K562 (cell line): Measurements from ENCODE around the gene UBE2V1. TPM values are rescaled to one million over a fixed set of nuclear protein-coding genes. Genes with fewer than 3 reads are reported as not detected.
"Not testable (repeated sequence)": the region's sequence is repeated elsewhere in the genome, so short reads cannot be mapped to it uniquely, and the experiment has no call there.

Experiments used
- ATAC-seq: fragments of 200-7000 bp; cut with Tn5 transposase; 3 replicates; pipeline ENCODE4 v1.9.1; 2020; ENCODE audit warnings: moderate library complexity
- BruUV-seq: library from RNA; stranded (reverse); fragments of 400-500 nt; replicated peaks from 2 replicates; lab custom pipeline; 2021; lab: Mats Ljungman, UMichigan
- CTCF ChIA-PET: fragments of 300-600 bp; formaldehyde crosslinking; extraction: SDS; loops from one replicate; lab custom pipeline; 2021; ENCODE audit warnings: low intra/inter-chr PET ratio; lab: Yijun Ruan, JAX
- POLR2A ChIA-PET: fragments of 300-600, 350-650 bp; sonication (Branson Sonifier 250); formaldehyde crosslinking; extraction: SDS; loops from one replicate; lab custom pipeline; 2021; ENCODE audit warnings: antibody characterized with exemption, inconsistent platforms; lab: Yijun Ruan, JAX
- DNase-seq, 4 experiments: peaks; one replicate each; pipeline versions ENCODE4 v3.0.0 to v3.0.0-alpha.2; 2011 to 2018; ENCODE audit warnings: low spot score in 3 of 4, mixed read lengths in 3 of 4; ENCODE audit errors: extremely low read depth in 1 of 4
- FAIRE-seq: peaks from 2 replicates; lab custom pipeline; 2011; peaks lifted over from hg19 to GRCh38; lab: Jason Lieb, UNC
- H2AFZ ChIP-seq: 2 replicates; pipeline ENCODE4 v1.6.0; 2011; ENCODE audit warnings: low read depth, low read length, control low read depth, inconsistent platforms
- H3K27ac ChIP-seq: fragments of 200-600 bp; 3 replicates; pipeline ENCODE4 v1.8.0; 2011; ENCODE audit warnings: low read depth, mild to moderate bottlenecking, control low read depth, inconsistent platforms, low read length, moderate library complexity, mixed read lengths; ENCODE audit errors: extremely low read depth
- H3K27me3 ChIP-seq, 2 experiments: fragments of 300-600 bp in 1 of 2; 2 replicates in 1 of 2; 3 replicates in 1 of 2; pipeline versions ENCODE4 v1.6.0 to v1.8.0; 2011; ENCODE audit warnings: inconsistent platforms in 2 of 2, low read length in 2 of 2, mild to moderate bottlenecking in 1 of 2, mixed read lengths in 1 of 2, moderate library complexity in 1 of 2; ENCODE audit not compliant: control insufficient read depth in 2 of 2, insufficient read depth in 2 of 2
- H3K36me3 ChIP-seq: fragments of 300-600 bp; 3 replicates; pipeline ENCODE4 v1.8.0; 2011; ENCODE audit warnings: mild to moderate bottlenecking, low read length, inconsistent platforms; ENCODE audit not compliant: control insufficient read depth, insufficient read depth
- H3K4me1 ChIP-seq, 2 experiments: fragments of 200-600 bp in 1 of 2; replicated peaks in 1 of 2; 2 replicates in 1 of 2; 3 replicates in 1 of 2; pipeline versions ENCODE4 v1.5.1 to v1.8.0; 2011; ENCODE audit warnings: inconsistent platforms in 2 of 2, low read length in 2 of 2, mild to moderate bottlenecking in 1 of 2, mixed read lengths in 1 of 2, moderate library complexity in 1 of 2; ENCODE audit not compliant: control insufficient read depth in 2 of 2, insufficient read depth in 2 of 2
- H3K4me2 ChIP-seq: 2 replicates; pipeline ENCODE4 v1.6.1; 2011; ENCODE audit warnings: low read length, control low read depth, inconsistent platforms, mixed read lengths; ENCODE audit not compliant: insufficient read depth
- H3K4me3 ChIP-seq: fragments of 200-600 bp; sonication (generic), shearing (Covaris generic); 2 replicates; pipeline ENCODE4 v1.5.1; 2016; ENCODE audit warnings: control low read depth, inconsistent platforms
- H3K79me2 ChIP-seq: fragments of 200-600 bp; 3 replicates; pipeline ENCODE4 v1.8.0; 2011; ENCODE audit warnings: low read length, inconsistent platforms; ENCODE audit not compliant: control insufficient read depth, insufficient read depth
- H3K9ac ChIP-seq, 2 experiments: 2 replicates each; pipeline versions ENCODE4 v1.6.0 to v1.6.1; 2011; ENCODE audit warnings: low read depth in 2 of 2, low read length in 2 of 2, control low read depth in 1 of 2, inconsistent platforms in 1 of 2, mild to moderate bottlenecking in 1 of 2, mixed read lengths in 1 of 2; ENCODE audit not compliant: insufficient read depth in 1 of 2
- H3K9me1 ChIP-seq: one replicate; pipeline ENCODE4 v1.6.0; 2011; ENCODE audit warnings: inconsistent platforms, mild to moderate bottlenecking, low read length, moderate library complexity; ENCODE audit not compliant: control insufficient read depth, insufficient read depth
- H3K9me3 ChIP-seq: replicated peaks from 2 replicates; pipeline ENCODE4 v1.5.1; 2011; ENCODE audit warnings: low read depth, low read length, inconsistent platforms; ENCODE audit not compliant: control insufficient read depth, insufficient read depth
- H4K20me1 ChIP-seq: replicated peaks from 2 replicates; pipeline ENCODE4 v1.6.1; 2011; ENCODE audit warnings: low read length, inconsistent platforms, mixed read lengths; ENCODE audit not compliant: control insufficient read depth, insufficient read depth
- BRD9 ChIP-seq: fragments of 450-650 bp; IDR thresholded peaks from 2 replicates; pipeline ENCODE4 v1.6.1; 2018; ENCODE audit warnings: low read depth; ENCODE audit not compliant: partially characterized antibody
- KDM4B ChIP-seq, 2 experiments: fragments of 450-650 bp in 1 of 2; sonication (generic) in 1 of 2; IDR thresholded peaks; 2 replicates each; pipeline ENCODE4 v1.6.1; 2016 to 2017; ENCODE audit warnings: borderline replicate concordance in 2 of 2, antibody characterized with exemption in 1 of 2, low read depth in 1 of 2, mild to moderate bottlenecking in 1 of 2
- NBN ChIP-seq: fragments of 450-650 bp; IDR thresholded peaks from 2 replicates; pipeline ENCODE4 v1.6.1; 2016; ENCODE audit warnings: low read depth, mild to moderate bottlenecking
- NCOA1 ChIP-seq: fragments of 450-650 bp; IDR thresholded peaks from 2 replicates; pipeline ENCODE4 v1.6.1; 2016; ENCODE audit warnings: low read depth
- NR2C1 ChIP-seq, 2 experiments: fragments of 450-650 bp; IDR thresholded peaks; 2 replicates each; pipeline ENCODE4 v1.6.1; 2017; ENCODE audit warnings: mild to moderate bottlenecking in 2 of 2, antibody characterized with exemption in 1 of 2, inconsistent platforms in 1 of 2, missing compliant biosample characterization in 1 of 2, missing genetic modification characterization in 1 of 2
- SMAD4 ChIP-seq: fragments of 250-450 bp; sonication (Bioruptor Pico); conservative IDR thresholded peaks from 2 replicates; pipeline ENCODE4 v1.8.0; 2021; ENCODE audit warnings: inconsistent platforms, mild to moderate bottlenecking, moderate library complexity
- SUPT5H ChIP-seq: fragments of 450-650 bp; IDR thresholded peaks from 2 replicates; pipeline ENCODE4 v1.6.1; 2016
- XRCC3 ChIP-seq: fragments of 450-650 bp; IDR thresholded peaks from 2 replicates; pipeline ENCODE4 v1.6.1; 2017; ENCODE audit warnings: mild to moderate bottlenecking, moderate library complexity
- ZNF217 ChIP-seq: sonication (generic); formaldehyde crosslinking; IDR thresholded peaks from 2 replicates; pipeline ENCODE4 v1.8.0; 2022; ENCODE audit warnings: mild to moderate bottlenecking, missing genetic modification reagents
- WGBS: fragments of 100-300 bp; shearing (Covaris generic); methylation state at CpG from one replicate; pipeline ENCODE4 v1.1.6; 2016; ENCODE audit warnings: low coverage, mixed read lengths; ENCODE audit not compliant: insufficient coverage; ENCODE audit errors: missing lambda C conversion rate; 5-methylcytosine and 5-hydroxymethylcytosine counted together
- in situ Hi-C: fragments of 300-500 bp; cut with MboI; formaldehyde crosslinking; loops from 4 replicates; pipeline ENCODE4 v1.15.0; 2018; ENCODE audit warnings: inconsistent platforms, mixed read lengths
- intact Hi-C: fragments of 100-400 bp; cut with micrococcal nuclease; formaldehyde crosslinking; loops from 2 replicates; pipeline ENCODE4 v1.14.2; 2022
- polyA plus RNA-seq, 8 experiments: library from polyadenylated mRNA; depleted of rRNA in 4 of 8; stranded (reverse) in 5 of 8; unstranded in 3 of 8; fragments of >200 nt; fragmentation: Nextera tagmentation in 2 of 8; fragmentation: Illumina TruSeq in 1 of 8; extraction: Ambion mirVana in 2 of 8; extraction: Trizol in 1 of 8; gene quantifications; 2 replicates each; pipeline versions ENCODE4 v1.2.1 to v1.2.3, GENCODE V29; 2011 to 2014; ENCODE audit warnings: inconsistent platforms in 1 of 8, missing spikeins in 1 of 8
- total RNA-seq, 7 experiments: library from RNA; depleted of rRNA in 6 of 7; stranded (reverse); fragments of >200 nt in 6 of 7; fragmentation: Illumina TruSeq in 2 of 7; extraction: Trizol in 2 of 7; gene quantifications; 2 replicates each; pipeline versions ENCODE4 v1.2.1 to v1.2.3, GENCODE V29; 2011 to 2021; ENCODE audit warnings: low replicate concordance in 1 of 7
- TF ChIP-seq, protein P1 (sequence below): fragments of 450-650 bp; formaldehyde crosslinking; IDR thresholded peaks from 2 replicates; pipeline ENCODE4 v1.4.0; 2020; ENCODE audit warnings: mild to moderate bottlenecking, moderate library complexity
- TF ChIP-seq, protein P2 (sequence below): fragments of 150-350 bp; IDR thresholded peaks from 2 replicates; pipeline ENCODE4 v1.6.1; 2014; ENCODE audit warnings: low read depth, mild to moderate bottlenecking, low read length, borderline replicate concordance
- TF ChIP-seq, protein P3 (sequence below): sonication (generic); IDR thresholded peaks from 2 replicates; pipeline ENCODE4 v1.6.1; 2016

The UBE2V1 gene
- total and polyA plus RNA-seq, 9 of the 15 experiments (the other 6 are each of a cell fraction or from before 2014, with no cell fraction given): 93.0 to 357 (median 119) TPM

DNA sequence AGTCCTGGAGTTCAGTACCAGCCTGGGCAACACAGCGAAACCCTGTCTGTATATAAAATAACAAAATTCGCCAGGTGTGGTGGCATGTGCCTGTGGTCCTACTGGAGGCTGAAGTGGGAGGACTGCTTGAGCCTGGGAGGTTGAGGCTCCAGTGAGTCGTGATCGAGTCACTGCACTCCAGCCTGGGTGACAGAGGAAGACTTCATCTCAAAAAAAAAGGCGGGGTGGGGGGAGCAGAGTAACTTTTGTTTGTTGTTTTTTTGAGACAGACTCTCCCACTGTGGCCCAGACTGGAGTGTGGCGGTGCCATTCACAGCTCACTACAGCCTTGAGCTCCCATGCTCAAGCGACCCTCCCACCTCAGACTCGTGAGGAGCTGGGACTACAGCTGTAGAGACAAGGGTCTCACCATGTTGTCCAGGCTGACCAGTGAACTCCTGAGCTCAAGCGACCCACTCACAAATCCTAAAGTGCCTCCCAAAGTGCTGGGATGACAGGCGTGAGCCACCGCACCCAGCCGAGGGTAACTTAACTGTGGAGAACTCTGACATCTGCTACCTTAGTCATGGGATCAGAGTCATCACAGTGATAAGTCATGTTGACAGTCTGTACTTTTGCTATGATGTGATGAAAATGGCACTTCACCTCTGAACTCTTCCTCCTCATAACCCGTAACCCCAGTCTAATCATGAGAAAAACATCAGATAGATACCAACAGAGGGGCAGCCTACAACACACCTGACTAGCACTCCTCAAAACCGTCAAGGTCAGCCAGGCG is 24.1 kb upstream of the UBE2V1 start (continued):
- TF ChIP-seq, protein P1, sequence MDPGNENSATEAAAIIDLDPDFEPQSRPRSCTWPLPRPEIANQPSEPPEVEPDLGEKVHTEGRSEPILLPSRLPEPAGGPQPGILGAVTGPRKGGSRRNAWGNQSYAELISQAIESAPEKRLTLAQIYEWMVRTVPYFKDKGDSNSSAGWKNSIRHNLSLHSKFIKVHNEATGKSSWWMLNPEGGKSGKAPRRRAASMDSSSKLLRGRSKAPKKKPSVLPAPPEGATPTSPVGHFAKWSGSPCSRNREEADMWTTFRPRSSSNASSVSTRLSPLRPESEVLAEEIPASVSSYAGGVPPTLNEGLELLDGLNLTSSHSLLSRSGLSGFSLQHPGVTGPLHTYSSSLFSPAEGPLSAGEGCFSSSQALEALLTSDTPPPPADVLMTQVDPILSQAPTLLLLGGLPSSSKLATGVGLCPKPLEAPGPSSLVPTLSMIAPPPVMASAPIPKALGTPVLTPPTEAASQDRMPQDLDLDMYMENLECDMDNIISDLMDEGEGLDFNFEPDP (CRISPR knock-in tag): no peak
- TF ChIP-seq SUPT5H: no peak
- TF ChIP-seq, protein P2, sequence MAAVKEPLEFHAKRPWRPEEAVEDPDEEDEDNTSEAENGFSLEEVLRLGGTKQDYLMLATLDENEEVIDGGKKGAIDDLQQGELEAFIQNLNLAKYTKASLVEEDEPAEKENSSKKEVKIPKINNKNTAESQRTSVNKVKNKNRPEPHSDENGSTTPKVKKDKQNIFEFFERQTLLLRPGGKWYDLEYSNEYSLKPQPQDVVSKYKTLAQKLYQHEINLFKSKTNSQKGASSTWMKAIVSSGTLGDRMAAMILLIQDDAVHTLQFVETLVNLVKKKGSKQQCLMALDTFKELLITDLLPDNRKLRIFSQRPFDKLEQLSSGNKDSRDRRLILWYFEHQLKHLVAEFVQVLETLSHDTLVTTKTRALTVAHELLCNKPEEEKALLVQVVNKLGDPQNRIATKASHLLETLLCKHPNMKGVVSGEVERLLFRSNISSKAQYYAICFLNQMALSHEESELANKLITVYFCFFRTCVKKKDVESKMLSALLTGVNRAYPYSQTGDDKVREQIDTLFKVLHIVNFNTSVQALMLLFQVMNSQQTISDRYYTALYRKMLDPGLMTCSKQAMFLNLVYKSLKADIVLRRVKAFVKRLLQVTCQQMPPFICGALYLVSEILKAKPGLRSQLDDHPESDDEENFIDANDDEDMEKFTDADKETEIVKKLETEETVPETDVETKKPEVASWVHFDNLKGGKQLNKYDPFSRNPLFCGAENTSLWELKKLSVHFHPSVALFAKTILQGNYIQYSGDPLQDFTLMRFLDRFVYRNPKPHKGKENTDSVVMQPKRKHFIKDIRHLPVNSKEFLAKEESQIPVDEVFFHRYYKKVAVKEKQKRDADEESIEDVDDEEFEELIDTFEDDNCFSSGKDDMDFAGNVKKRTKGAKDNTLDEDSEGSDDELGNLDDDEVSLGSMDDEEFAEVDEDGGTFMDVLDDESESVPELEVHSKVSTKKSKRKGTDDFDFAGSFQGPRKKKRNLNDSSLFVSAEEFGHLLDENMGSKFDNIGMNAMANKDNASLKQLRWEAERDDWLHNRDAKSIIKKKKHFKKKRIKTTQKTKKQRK: no peak
- no peak for TF ChIP-seq XRCC3
- no peak for TF ChIP-seq BRD9
- TF ChIP-seq ZNF217 (CRISPR knock-in tag): no peak
- TF ChIP-seq KDM4B (IDR thresholded peaks at IDR 0.05; ENCODE audit: borderline replicate concordance in 2 of 2, low read depth in 1 of 2): no peak
- TF ChIP-seq NBN: no peak
- TF ChIP-seq NCOA1: no peak
- TF ChIP-seq NR2C1 (IDR thresholded peaks at IDR 0.05): peak; percentile 42; the same call in 1 of the 2 replicates
- peak; percentile 83 for TF ChIP-seq NR2C1 (tag; IDR thresholded peaks at IDR 0.05)
- TF ChIP-seq, protein P3, sequence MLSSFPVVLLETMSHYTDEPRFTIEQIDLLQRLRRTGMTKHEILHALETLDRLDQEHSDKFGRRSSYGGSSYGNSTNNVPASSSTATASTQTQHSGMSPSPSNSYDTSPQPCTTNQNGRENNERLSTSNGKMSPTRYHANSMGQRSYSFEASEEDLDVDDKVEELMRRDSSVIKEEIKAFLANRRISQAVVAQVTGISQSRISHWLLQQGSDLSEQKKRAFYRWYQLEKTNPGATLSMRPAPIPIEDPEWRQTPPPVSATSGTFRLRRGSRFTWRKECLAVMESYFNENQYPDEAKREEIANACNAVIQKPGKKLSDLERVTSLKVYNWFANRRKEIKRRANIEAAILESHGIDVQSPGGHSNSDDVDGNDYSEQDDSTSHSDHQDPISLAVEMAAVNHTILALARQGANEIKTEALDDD: no peak
- TF ChIP-seq SMAD4 (CRISPR knock-in tag): no peak
- TF ChIP-seq, all 486 proteins: peak for 11

DNA sequence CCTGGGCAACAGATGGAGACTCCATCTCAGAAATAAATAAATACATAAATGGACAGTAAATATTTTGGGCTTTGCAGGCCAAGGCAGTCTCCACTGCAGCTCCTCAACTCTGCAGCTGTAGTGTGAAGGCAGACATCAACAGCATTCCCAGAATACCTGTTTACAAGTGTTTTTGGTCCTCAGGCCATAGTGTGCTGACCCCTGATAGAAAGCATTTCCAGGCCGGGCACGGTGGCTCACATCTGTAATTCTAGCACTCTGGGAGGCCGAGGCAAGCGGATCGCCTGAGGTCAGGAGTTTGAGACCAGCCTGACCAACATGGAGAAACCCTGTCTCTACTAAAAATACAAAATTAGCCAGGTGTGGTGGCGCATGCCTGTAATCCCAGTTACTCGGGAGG is 22.2 kb upstream of the UBE2V1 start:
- H4K20me1 ChIP-seq, H3K4me2 ChIP-seq, H3K9ac ChIP-seq, in situ Hi-C loops, DNase-seq, H3K9me3 ChIP-seq, H3K9me1 ChIP-seq, H2AFZ ChIP-seq, BruUV-seq, H3K4me3 ChIP-seq, FAIRE-seq, CTCF ChIA-PET, ATAC-seq, H3K27me3 ChIP-seq, intact Hi-C loops, H3K27ac ChIP-seq: not testable (repeated sequence)
- Histone ChIP-seq H3K79me2 (peaks cover 20% of the 10 kb centered on the region), H3K36me3 (peaks cover 67% of the 10 kb centered on the region; the same call in 2 of the 3 replicates), H3K4me1 (peaks cover 4 to 25% of the 10 kb centered on the region in 2 experiments; a peak in 4 of 5 replicates)
- WGBS: 94% methylated on average over 5 of the region's 7 CpGs
- POLR2A ChIA-PET: interaction anchor here (1.0 to 3.0 kb wide), 3 partner anchors 10 to 31 kb away, joined by 3 to 12 read pairs (median 4); no protein-coding TSS in a partner anchor
